Activated CD8-positive, alpha-beta memory T cell treated with anti-CD3 and anti-CD28 coated beads, Interleukin-2, amount 50 U/mL, for 24 hours (primary cell): ENCODE measurements around the gene USP13.
"Not testable (repeated sequence)": the region's sequence is repeated elsewhere in the genome, so short reads cannot be mapped to it uniquely, and the experiment has no call there.

Source experiments
- DNase-seq: peaks from one replicate; pipeline ENCODE4 v3.0.0-alpha.2; 2020; ENCODE audit errors: extremely low read depth

USP13 gene

GRCh38 chr3:179734497-179735281 lies 81.8 kb downstream of the USP13 start:
- no peak for DNase-seq

DNA sequence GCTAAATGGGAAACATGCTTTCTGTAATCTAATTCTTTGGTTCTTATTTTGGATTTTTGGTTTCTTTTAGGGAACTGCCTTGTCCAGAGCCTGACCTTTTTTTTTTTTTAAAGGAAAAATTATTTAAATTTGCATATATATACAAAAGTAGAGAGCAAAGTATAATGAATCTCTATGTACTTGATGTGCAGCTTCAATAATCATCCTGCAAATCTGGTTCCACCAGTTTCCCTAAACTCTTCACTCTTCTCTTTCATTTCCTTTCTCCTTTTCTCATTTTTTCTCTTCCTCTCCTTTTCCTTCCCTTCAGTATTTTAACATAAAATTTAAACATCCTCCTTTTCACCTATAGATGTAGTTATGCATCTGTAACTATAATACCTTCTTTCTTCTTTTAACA lies 82.5 kb downstream of the USP13 start:
- DNase-seq, result no peak

DNA sequence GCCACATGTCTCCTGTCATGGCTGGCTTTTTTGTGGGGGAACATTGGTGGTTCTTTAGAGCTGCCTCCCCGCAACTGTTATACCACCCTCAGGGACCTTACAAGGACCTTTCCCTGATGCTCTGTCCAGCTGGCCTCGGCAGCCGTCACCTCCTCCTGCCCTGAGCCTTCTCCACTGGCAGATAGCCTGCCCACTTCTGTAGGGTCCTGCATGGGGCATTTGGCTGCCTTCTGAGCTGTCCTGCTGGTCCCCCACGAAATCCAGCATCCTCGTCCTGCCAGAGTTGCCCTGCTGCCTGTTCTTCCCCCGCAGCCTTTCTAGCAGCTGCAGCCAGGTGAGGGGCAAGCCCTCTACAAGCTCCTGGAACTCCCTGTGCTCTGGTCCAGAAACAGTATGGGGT lies 86.2 kb downstream of the USP13 start:
- DNase-seq, result no peak

DNA sequence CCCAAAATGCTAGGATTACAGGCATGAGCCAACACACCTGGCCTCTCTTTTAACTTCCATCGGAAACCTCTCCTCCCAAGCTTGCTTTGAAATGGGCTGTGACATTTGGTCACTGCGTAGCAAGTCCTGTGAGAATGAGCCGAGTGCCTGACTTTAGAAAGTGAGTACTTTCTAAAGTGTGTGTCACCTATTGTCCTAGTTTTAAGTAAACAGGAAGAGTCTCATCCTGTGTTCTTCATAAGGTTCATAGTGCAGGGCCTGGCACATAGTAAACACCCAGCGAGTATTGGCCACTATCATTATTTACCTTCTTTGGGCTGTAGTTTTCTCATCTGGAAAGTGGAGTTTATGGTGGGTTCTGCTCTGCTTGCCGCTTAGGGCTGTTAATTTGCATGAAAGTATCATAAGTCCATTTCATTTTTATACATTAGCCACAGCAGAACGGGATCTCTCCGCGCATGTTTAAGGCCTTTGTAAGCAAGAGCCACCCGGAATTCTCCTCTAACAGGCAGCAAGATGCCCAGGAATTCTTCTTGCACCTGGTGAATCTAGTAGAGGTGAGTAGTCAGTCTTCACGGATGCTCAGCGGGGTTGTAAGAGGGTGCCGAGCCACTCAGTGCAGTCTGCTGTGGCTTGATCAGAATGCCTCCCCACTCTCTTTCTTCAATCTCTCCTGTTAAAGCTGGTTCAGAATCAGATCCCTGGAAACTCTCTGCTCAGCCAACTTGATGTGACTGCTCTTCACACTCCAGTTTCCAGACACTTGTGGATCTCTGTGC lies 87.2 kb downstream of the USP13 start:
- no peak for DNase-seq

DNA sequence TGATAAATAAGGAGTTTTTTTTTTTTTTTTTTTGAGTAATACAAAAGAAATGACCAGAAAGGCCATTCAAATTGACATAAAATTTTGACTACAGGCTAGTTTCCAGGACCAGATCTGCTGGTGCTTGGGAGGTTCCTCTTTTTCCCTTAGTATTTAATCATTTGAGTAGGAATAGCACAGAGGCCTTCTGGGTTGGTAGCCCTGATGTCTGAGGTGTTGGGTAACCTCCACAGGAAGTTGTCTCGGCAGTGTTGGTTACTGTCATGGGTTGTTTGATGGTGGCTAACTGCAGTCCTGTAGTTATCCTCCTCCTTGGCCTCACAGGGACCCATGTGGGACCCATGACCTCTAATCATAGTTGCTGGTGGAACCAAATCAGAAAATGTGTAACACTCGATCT lies 91.1 kb downstream of the USP13 start:
- DNase-seq, result no peak

DNA sequence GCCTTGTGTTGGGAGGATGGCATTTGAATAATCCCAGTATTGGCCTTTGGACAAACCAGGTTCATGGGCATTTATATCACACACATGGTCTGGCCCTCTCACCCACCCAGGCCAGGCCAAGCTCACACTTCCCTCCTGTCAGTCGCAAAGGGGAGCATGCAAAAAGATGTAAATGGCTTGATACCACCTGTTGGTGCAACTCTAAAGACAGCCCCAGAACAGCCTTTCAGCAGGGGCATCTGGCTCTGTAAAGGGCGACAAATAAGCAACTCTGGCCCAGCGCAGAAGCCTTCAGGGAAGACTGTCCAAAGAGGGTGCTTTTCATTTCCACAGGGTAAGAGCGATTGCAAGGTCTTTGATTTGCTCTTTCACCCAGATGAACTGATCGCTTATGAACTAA lies 91.8 kb downstream of the USP13 start:
- DNase-seq, result no peak

- no peak for DNase-seq
These were observed 92.2 kb downstream of the USP13 start for GRCh38 chr3:179745079-179745478.

DNA sequence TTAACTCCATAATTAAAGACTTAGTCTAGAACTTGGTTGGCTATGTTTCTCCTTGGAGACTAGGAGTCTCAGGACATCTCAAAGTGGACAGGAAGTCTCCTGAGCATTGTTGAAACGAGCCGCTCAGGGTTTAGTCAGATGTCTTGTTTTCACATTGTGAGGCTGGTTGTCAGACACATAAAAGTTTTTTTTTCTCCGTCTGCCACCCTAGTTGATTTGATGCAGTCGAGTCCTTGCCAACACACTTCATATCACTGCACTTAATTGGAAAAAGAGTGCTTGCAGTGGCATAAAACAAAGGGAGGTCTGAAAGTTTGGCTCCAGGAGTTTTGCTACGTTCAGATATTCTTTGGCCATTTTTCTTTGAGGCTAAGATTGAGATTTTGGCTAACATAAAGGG lies 92.9 kb downstream of the USP13 start:
- DNase-seq, result no peak

DNA sequence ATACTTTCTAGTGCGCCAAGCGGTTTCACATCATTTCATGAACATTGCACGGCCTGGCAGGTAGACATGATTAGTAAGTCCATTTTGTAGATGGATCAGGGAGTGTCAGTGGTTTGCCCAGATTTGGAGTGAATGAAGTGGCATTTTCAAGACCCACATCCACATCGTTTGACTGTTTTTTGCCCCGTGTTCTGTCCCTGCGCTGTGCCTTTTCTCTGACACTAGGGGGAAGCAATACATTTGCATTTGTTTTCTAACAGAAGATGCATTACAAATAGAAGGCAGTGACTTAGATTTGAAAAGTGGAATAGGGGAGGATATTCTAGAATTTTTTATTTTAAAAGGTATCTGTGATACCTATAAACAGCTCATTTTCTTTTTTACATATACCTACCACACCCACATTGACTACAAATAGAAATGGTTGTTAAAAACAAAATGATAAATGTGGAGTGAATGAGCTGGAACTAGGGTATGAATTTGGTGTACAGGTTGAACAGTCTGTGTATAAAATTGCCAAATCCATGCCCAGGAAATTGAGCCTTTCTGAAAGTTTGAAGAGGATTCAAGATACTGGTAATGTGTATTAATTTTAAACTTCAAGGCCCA lies 98.0 kb downstream of the USP13 start:
- DNase-seq, result no peak

DNA sequence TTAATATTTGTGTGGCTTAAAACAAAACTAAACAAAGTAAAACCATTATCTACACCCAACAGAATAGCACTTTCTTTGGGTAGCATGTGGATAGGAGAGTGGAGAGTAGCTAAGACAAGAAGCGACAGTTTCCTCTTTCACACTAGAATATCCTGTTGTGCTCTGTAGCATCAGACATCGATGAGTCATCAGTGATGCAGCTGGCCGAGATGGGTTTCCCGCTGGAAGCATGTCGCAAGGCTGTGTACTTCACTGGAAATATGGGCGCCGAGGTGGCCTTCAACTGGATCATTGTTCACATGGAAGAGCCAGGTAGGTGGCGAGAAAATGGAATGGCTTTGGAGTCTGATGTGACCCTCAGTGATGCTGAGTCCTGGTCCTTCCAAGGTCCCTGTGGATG lies 108.1 kb downstream of the USP13 start:
- no peak for DNase-seq

- DNase-seq, result no peak
These were observed 112.6 kb downstream of the USP13 start for GRCh38 chr3:179765396-179765795.

GRCh38 chr3:179766416-179767133 lies 113.7 kb downstream of the USP13 start:
- no peak for DNase-seq

GRCh38 chr3:179768080-179768479 lies 115.2 kb downstream of the USP13 start:
- DNase-seq, result no peak

DNA sequence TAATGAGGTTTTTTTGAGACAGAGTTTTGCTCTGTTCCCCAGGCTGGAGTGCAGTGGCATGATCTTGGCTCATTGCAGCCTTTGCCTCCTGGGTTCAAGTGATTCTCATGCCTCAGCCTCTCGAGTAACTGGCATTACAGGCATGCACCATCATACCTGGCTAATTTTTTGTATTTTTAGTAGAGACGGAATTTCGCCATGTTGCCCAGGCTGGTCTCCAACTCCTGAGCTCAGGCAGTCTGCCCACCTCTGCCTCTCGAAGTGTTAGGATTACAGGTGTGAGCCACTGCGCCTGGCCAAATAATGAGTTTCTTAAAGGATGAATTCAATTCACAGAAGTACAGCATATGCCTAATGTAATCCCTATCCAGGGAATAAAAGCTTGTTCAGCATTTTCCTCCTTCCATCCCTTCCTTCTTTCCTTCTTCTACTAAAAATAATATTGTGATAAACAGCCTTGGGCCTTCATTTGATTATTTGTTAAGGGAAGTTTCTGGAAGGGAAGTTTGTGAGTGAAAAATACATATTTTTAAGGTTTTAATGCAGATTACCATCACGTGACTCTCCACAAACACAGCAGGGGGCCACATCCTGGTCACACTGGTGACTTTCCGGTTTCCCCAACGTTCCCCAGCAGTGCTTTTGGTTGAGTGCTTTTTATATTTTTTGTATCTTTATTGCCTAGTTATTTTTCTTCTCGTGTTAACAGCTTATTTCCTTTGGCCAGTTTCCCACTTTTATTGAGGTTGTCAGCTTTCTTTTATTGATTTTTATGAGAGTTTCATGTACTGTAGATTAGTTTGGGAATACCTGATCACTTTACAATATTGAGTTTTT lies 116.8 kb downstream of the USP13 start:
- no peak for DNase-seq

DNA sequence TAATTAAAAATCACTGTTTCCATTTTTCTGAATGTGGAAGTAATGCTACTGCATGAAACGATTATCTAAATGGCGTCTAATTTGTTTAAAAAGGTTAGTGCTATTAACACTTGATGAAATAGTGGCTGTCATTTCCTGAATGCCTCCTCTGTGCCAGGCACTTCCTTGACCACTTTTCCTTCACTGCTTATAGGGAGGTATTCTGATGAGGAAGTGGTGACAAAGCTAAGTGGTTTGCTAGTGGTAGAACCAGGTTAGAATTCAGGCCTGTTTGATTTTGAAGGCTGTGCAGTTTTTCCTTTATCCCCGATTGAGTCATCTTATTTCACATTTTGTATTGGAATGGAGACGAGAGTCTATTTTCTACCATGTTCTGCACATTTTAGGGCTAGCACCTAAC lies 119.0 kb downstream of the USP13 start:
- no peak for DNase-seq

GRCh38 chr3:179772297-179772696 lies 119.5 kb downstream of the USP13 start:
- no peak for DNase-seq

DNA sequence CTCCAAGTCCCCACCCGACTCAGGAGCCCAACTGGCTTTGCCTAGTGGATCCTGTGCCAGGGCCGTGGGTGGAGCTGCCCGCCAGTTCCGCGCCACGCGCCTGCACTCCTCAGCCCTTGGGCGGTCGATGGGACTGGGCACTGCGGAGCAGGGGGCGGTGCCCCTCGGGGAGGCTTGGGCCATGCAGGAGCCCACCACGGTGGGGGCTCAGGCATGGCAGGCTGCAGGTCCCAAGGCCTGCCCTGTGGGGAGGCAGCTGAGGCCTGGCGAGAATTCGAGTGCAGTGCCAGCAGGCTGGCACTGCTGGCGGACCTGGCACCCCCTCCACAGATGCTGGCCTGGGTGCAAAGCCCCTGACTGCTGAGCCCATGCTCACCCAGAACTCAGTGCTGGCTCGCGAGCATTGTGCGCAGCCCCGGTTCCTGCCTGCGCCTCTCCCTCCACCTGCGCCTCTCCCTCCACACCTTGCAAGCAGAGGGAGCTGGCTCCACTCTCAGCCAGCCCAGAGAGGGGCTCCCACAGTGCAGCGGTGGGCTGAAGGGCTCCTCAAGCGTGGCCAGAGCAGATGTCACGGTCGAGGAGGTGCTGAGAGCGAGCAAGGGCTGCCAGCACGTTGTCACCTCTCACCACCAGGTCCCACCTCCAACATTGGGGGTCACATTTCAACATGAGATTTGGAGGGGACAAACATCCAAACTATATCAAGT lies 122.7 kb downstream of the USP13 start:
- DNase-seq, result no peak

DNA sequence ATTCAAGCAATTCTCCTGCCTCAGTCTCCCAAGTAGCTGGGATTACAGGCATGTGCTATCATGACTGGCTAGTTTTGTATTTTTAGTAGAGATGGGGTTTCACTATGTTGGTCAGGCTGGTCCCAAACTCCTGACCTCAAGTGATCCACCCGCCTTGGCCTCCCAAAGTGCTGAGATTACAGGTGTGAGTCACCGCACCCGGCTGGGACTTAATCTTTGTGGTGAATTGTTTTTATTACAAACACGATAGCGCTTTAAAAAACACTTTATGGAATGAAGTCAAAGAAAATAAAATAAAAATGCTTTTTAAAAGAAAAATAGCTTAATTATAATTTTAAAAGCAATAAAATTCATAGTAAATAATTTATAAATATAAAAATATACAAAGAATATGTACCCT lies 130.0 kb downstream of the USP13 start:
- not testable (repeated sequence) for DNase-seq

- DNase-seq, result no peak
These were observed 136.2 kb downstream of the USP13 start for GRCh38 chr3:179788996-179789395.

GRCh38 chr3:179791793-179792192 lies 139.0 kb downstream of the USP13 start:
- DNase-seq, result no peak

- no peak for DNase-seq
These were observed 141.5 kb downstream of the USP13 start for GRCh38 chr3:179794355-179794754.
